Activated gamma-delta T cell treated with anti-CD3 and anti-CD28 coated beads, Interleukin-2, amount 50 U/mL, for 16 hours (primary cell): ENCODE measurements around the gene CHST2.

ENCODE experiments used
- DNase-seq: peaks from one replicate; pipeline ENCODE4 v3.0.0-alpha.2; 2020; ENCODE audit warnings: low read depth

CHST2 gene

DNA sequence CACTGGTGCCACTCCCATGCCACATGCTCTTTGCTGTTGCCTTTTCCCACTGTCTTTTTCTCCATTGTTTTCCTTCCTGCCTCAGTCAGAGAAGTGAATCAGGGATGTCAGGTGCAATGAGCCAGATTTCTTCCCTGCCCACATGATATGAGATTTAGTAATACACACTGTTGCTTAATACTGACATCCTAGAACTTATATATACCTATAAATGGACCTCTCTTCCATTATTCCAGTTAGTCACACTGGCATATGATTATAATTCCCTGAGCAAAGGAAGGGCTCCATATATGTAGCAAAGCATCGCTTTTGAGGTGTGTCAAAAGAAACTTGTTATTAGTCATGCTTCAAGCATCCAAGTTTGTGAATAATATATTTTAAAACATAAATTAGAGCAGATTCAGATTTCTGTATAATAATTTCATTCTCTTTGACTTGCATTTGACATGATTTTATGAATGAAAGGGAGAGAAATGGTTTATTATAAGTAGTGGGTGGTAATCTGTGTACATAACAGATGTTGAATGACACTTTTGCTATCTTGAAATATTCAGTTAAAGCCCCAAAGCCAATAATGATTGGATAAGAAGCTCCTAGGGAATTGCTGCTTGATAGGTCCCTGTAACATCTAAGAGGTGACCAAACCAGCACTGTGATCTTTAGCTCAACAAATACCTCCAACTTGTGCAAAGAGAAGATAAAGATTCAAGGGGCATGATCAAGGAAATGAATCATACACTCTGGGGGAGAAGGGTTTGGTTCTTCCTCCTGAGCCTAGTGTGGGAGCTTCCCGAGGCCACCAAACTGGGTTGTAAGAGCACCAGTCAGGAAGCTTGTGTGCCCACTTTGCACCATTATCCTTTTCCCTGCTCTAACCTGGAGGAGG lies 48.6 kb downstream of the CHST2 start:
- DNase-seq = no peak

DNA sequence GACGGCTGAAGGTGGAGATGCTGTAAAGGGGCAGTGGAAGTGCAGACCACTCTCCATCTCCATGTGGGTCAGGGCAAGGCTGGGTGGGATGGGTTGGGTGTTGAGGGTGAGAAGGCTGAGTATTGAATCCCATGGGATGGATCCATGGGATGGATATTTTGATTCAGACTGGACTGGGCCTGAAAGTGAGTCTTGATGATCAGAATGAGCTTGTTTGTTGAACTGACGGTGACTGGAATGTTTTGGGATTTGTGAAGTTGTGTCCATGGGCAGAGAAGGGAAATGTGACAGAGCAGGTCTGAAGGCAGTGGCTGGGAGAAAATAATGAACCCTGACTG lies 49.3 kb downstream of the CHST2 start:
- DNase-seq = no peak

- no peak for DNase-seq
Observed at GRCh38 chr3:143170074-143170473, 50.5 kb downstream of the CHST2 start.

DNA sequence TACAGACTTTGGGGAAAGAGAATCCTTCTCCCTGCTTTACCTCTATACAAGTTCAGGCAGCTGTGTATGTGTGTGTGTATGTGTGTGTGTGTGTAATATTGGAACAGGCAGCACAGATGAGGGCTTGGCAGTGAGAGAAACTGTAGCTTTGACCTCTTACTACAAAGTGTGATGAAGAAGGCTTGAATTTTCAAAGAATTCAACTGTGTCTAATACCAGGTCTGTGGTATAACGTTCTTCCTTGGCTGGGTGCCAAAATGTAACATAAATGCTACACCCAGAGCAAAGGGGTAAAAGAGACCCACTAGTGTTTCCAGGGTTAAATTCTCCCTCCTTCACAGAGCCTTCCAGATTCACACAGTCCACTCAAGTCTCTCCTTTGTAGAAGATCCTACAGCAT lies 51.1 kb downstream of the CHST2 start:
- no peak for DNase-seq

GRCh38 chr3:143171141-143171980 lies 51.8 kb downstream of the CHST2 start:
- no peak for DNase-seq

- DNase-seq = no peak
Observed at GRCh38 chr3:143172062-143172794, 52.7 kb downstream of the CHST2 start.

DNA sequence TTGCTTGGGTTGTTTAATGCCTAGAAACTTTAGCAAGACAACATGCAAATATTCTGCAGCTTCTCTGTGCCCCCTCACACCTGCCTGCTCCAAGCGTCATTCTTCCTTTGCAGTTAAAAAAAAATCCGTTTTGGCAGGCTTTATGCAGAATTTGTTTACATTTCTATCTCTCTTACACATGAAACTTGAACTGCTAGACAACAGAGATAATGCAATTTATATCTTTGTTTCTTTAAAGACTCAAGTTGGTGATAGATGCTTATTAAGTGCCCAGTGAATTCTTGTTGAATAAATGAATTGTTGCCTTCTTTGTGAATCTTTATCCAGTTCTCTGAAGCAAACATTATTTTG lies 53.2 kb downstream of the CHST2 start:
- DNase-seq = no peak

GRCh38 chr3:143173242-143173641 lies 53.7 kb downstream of the CHST2 start:
- no peak for DNase-seq
